Choroid plexus epithelial cell (primary cell): ENCODE measurements around the gene ACCSL.

Experiments
- DNase-seq: peaks from one replicate; pipeline ENCODE4 v3.0.0-alpha.2; 2010; ENCODE audit warnings: low read depth
- H3K4me3 ChIP-seq: 2 replicates; pipeline ENCODE4 v1.5.1; 2011; ENCODE audit warnings: low read depth, mild to moderate bottlenecking, control low read depth, low read length, moderate library complexity
- TF ChIP-seq, protein P1 (sequence below): conservative IDR thresholded peaks from 2 replicates; pipeline ENCODE4 v1.5.1; 2011; ENCODE audit warnings: low read depth, mild to moderate bottlenecking, control low read depth, inconsistent platforms, low read length, moderate library complexity

ACCSL gene

GRCh38 chr11:44083433-44083832 lies 35.7 kb downstream of the ACCSL start:
- TF ChIP-seq, protein P1, sequence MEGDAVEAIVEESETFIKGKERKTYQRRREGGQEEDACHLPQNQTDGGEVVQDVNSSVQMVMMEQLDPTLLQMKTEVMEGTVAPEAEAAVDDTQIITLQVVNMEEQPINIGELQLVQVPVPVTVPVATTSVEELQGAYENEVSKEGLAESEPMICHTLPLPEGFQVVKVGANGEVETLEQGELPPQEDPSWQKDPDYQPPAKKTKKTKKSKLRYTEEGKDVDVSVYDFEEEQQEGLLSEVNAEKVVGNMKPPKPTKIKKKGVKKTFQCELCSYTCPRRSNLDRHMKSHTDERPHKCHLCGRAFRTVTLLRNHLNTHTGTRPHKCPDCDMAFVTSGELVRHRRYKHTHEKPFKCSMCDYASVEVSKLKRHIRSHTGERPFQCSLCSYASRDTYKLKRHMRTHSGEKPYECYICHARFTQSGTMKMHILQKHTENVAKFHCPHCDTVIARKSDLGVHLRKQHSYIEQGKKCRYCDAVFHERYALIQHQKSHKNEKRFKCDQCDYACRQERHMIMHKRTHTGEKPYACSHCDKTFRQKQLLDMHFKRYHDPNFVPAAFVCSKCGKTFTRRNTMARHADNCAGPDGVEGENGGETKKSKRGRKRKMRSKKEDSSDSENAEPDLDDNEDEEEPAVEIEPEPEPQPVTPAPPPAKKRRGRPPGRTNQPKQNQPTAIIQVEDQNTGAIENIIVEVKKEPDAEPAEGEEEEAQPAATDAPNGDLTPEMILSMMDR: no peak
- DNase-seq: no peak
- H3K4me3 ChIP-seq: no peak overlapping the region

DNA sequence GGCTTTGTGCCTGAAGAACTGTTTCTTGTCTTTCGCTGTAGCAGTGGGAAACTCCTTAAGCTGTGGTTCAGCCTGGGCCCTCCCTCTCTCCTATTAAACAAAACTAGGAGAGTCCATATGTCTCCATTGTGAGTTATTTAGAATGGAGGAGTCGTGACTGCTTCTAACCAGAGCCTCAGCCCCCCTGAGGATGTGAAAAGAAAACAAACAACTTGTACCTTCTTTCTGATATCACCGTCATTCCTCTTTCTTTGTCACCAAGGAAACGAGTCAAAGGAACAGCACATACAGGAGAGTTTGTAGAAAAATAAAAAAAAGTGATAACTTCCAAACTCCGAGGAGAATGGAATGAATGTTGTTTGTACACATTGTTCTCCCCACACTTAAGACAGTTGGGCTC lies 36.1 kb downstream of the ACCSL start:
- DNase-seq: peak; percentile 78
- no peak overlapping the region for H3K4me3 ChIP-seq
- TF ChIP-seq, protein P1: no peak

DNA sequence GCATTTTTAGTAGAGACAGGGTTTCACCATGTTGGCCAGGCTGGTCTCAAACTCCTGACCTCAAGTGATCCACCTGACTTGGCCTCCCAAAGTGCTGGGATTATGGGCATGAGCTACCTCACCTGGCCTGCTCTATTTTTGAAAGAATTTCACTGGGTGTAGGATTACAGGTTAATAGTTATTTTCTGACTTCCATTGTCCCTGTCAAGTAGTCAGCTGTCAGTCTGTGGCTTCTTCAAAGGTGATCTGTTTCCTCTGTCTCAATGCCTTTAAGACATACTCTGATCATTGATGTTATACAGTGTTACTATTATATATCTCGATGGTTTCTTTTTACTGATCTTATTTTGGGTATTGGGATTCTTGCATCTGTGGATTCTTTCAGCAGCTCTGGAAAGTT lies 37.5 kb downstream of the ACCSL start:
- H3K4me3 ChIP-seq: no peak overlapping the region
- TF ChIP-seq, protein P1: no peak
- no peak for DNase-seq

DNA sequence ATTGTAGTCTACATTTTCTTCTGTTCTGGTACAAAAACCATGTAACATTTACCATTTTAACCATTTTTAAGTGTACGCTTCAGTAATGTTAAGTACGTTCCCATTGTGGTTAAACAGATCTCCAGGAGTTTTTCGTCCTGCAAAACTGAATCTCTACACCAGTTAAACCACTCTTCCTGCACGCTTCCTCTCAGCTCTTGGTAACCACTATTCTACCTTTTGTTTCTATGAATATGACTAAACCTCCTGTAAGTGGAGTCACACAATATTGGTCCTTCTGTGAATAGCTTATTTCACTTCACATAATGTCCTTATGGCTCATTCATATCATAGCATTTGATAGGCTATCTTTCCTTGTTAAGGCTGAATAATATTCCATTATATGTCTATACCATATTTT lies 40.6 kb downstream of the ACCSL start:
- DNase-seq: no peak
- H3K4me3 ChIP-seq: no peak overlapping the region
- TF ChIP-seq, protein P1: no peak

- no peak overlapping the region for H3K4me3 ChIP-seq
- DNase-seq: no peak
- TF ChIP-seq, protein P1: no peak
Measured at GRCh38 chr11:44088871-44089270, 41.1 kb downstream of the ACCSL start.

GRCh38 chr11:44090539-44090938 lies 42.8 kb downstream of the ACCSL start:
- TF ChIP-seq, protein P1: no peak
- no peak for DNase-seq
- H3K4me3 ChIP-seq: no peak overlapping the region

- TF ChIP-seq, protein P1: peak; percentile 83
Measured at GRCh38 chr11:44094260-44094868, 46.6 kb downstream of the ACCSL start.

More at GRCh38 chr11:44094260-44094868, 46.6 kb downstream of the ACCSL start:
- H3K4me3 ChIP-seq: no peak overlapping the region
- peak; percentile 89 for DNase-seq
